AG08396 (cell line): ENCODE results near the gene AZU1.

ENCODE experiments used
- DNase-seq: peaks from one replicate; pipeline ENCODE4 v3.0.0; 2012; ENCODE audit warnings: low spot score, mixed read lengths

AZU1 gene

GRCh38 chr19:827710-828321 lies at the start of gene AZU1:
Gene AZU1, plus strand, starts transcription at chr19:827837. Its CDS starts 10 bp downstream, at chr19:827847.
- no peak for DNase-seq

- DNase-seq = peak; percentile 85
These were observed 48.6 kb upstream of the AZU1 start for GRCh38 chr19:778910-779653.

GRCh38 chr19:780935-781334 lies 46.7 kb upstream of the AZU1 start:
- no peak for DNase-seq

GRCh38 chr19:781800-782184 lies 45.8 kb upstream of the AZU1 start:
- no peak for DNase-seq

- DNase-seq = peak; percentile 76
These were observed 45.3 kb upstream of the AZU1 start for GRCh38 chr19:782185-782877.

- no peak for DNase-seq
These were observed 44.6 kb upstream of the AZU1 start for GRCh38 chr19:782878-783668.

GRCh38 chr19:784541-784940 lies 43.1 kb upstream of the AZU1 start:
- no peak for DNase-seq

- no peak for DNase-seq
These were observed 40.1 kb upstream of the AZU1 start for GRCh38 chr19:787536-787935.

GRCh38 chr19:788686-788982 lies 39.0 kb upstream of the AZU1 start:
- no peak for DNase-seq

GRCh38 chr19:788983-789700 lies 38.5 kb upstream of the AZU1 start:
- no peak for DNase-seq

GRCh38 chr19:789701-790060 lies 38.0 kb upstream of the AZU1 start:
- no peak for DNase-seq

GRCh38 chr19:791007-791566 lies 36.5 kb upstream of the AZU1 start:
- DNase-seq = no peak

- DNase-seq = no peak
These were observed 35.9 kb upstream of the AZU1 start for GRCh38 chr19:791567-792305.

GRCh38 chr19:792306-792885 lies 35.2 kb upstream of the AZU1 start:
- DNase-seq = no peak

- no peak for DNase-seq
These were observed 33.8 kb upstream of the AZU1 start for GRCh38 chr19:793806-794205.

- DNase-seq = no peak
These were observed 32.5 kb upstream of the AZU1 start for GRCh38 chr19:795073-795611.

GRCh38 chr19:795691-796581 lies 31.7 kb upstream of the AZU1 start:
- DNase-seq = no peak

- DNase-seq = peak; percentile 98
These were observed 30.7 kb upstream of the AZU1 start, which contains the start of gene PTBP1 for GRCh38 chr19:796692-797527. Gene PTBP1, plus strand, starts transcription at chr19:797452. Its CDS starts 46 bp downstream, at chr19:797498.
